GM13976 (cell line): ENCODE results near the gene ZSCAN21.

Experiments
- DNase-seq: peaks from one replicate; pipeline ENCODE4 v3.0.0; 2012; ENCODE audit warnings: low spot score
- in situ Hi-C: fragments of 300-500 bp; cut with MboI; formaldehyde crosslinking; loops from one replicate; pipeline ENCODE4 v1.12.0; 2022; ENCODE audit warnings: low sequenced_read_pairs, mixed read lengths, inconsistent platforms; ENCODE audit not compliant: unreplicated experiment
- TF ChIP-seq, protein P1 (sequence below): IDR thresholded peaks from 2 replicates; pipeline ENCODE4 v1.5.1; 2012; ENCODE audit warnings: borderline replicate concordance, mild to moderate bottlenecking; ENCODE audit not compliant: insufficient read depth; ENCODE audit errors: extremely low read depth, missing control alignments, control extremely low read depth

Gene ZSCAN21

DNA sequence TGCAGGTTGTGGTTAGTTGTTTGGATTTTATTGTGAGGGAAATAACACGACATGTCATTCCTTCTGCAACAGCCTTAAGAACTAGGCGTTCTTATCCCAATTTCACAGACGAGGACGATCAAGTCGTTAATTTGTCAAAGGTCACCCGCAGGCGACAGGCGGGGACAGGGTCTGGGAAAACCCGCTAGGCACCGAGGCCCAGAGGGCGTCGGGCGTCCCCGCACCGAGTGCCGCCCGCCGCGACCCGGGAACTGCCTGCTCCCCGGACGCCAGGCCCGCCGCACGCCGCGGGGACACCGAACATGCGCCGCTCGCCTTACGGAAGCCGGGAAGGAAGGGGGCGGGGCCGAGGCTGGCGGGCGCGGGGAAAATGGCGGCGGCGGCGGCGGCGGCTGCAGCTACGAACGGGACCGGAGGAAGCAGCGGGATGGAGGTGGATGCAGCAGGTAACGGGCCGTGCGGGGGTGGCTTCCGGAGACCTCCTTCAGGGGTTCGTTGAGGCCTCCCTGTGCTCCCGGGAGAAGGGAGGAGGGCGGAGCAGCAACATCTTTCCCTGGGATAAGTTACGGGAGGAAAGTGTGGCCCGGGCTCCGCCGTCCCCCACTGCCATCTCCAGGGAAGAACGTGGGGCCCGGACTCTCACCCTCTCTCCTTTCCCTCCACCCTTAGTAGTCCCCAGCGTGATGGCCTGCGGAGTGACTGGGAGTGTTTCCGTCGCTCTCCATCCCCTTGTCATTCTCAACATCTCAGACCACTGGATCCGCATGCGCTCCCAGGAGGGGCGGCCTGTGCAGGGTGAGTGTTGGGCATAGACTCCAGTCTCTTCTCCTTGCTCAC, 39.3 kb downstream of the ZSCAN21 start, which contains the start of gene COPS6:
Gene COPS6 (plus strand): TSS at position 349 of the 837 bp plus-strand sequence. CDS start 22 bp downstream, at position 371.
- peak; percentile 91 for DNase-seq
- in situ Hi-C loops: no loop called here
- TF ChIP-seq, protein P1, sequence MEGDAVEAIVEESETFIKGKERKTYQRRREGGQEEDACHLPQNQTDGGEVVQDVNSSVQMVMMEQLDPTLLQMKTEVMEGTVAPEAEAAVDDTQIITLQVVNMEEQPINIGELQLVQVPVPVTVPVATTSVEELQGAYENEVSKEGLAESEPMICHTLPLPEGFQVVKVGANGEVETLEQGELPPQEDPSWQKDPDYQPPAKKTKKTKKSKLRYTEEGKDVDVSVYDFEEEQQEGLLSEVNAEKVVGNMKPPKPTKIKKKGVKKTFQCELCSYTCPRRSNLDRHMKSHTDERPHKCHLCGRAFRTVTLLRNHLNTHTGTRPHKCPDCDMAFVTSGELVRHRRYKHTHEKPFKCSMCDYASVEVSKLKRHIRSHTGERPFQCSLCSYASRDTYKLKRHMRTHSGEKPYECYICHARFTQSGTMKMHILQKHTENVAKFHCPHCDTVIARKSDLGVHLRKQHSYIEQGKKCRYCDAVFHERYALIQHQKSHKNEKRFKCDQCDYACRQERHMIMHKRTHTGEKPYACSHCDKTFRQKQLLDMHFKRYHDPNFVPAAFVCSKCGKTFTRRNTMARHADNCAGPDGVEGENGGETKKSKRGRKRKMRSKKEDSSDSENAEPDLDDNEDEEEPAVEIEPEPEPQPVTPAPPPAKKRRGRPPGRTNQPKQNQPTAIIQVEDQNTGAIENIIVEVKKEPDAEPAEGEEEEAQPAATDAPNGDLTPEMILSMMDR: no peak

DNA sequence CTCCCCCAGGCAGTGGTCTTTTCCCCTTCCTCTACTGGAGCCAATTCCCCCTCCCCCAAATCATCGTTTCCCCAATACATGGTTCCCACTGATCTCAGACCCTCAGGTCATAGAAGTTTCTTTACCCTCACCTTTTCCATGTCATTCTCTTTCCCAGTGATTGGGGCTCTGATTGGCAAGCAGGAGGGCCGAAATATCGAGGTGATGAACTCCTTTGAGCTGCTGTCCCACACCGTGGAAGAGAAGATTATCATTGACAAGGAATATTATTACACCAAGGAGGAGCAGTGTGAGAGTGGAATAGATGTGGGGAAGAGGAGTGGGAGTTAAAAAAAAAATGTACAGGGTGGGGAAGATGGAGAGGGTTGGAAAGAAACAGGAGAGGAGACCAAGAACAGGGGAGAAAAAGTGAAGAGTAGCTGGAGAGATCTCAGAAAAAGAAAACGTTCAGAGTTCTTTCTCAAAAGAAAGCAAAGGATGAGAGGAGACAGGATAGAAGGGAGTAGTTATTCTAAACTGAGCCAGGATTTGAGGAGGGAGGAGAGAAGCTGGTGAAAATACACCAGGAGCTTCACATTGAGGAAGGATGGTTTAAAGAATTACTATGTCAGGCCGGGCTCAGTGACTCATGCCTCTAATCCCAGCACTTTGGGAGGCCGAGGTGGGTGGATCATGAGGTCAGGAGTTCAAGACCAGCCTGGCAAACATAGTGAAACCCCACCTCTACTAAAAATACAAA, 40.1 kb downstream of the ZSCAN21 start:
- TF ChIP-seq, protein P1: no peak
- in situ Hi-C loops: no loop called here
- DNase-seq: no peak

DNA sequence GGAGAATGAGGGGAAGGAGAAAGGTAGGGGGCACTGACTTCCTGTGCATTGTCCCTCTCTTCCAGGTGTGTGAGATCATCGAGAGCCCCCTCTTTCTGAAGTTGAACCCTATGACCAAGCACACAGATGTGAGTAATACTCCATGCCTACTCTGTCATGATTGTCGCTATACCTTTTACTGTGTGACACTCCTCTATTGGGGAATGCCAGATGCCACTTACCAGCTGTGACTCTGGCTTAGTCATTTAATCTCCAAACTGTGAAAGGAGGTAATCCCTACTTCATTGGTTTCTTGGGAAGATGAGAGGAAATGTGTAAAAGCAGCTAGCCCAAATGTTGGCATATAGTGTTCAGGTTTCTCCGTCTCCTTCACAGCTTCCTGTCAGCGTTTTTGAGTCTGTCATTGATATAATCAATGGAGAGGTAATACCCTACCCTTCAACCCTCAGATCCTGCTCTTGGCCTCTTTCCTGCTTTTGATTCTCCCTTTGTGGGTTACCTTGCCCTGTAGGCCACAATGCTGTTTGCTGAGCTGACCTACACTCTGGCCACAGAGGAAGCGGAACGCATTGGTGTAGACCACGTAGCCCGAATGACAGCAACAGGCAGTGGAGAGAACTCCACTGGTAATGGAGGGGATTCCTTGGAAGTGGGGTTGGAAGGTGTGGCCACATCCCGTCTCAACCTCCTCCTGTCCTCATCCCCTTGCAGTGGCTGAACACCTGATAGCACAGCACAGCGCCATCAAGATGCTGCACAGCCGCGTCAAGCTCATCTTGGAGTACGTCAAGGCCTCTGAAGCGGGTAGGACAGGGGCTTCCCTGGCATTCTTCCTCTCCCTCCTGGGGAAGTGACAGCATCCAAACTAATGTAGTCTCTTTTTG, 41.2 kb downstream of the ZSCAN21 start:
- TF ChIP-seq, protein P1: no peak
- DNase-seq: no peak
- in situ Hi-C loops: no loop called here

DNA sequence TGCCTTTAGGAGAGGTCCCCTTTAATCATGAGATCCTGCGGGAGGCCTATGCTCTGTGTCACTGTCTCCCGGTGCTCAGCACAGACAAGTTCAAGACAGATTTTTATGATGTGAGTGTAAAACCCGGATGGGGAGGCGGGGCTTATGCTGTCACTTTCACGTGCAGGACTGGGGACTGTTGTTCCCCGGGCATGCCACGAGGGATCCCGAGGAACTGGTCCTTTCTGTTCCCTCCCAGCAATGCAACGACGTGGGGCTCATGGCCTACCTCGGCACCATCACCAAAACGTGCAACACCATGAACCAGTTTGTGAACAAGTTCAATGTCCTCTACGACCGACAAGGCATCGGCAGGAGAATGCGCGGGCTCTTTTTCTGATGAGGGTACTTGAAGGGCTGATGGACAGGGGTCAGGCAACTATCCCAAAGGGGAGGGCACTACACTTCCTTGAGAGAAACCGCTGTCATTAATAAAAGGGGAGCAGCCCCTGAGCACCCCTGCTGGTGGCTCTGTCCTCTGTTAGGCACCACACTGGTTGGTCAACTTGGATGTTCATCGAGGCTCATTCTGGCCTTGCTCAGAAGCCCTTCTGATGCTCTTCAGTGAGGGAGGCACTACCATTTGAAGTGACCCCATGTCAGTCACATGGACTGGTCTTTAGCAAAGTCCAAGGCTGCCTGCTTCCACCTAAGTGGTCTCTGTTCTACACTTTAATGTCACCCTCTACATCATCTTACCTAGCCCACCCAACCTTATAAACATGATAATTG, 42.0 kb downstream of the ZSCAN21 start:
- DNase-seq: no peak
- TF ChIP-seq, protein P1: no peak
- in situ Hi-C loops: no loop called here

DNA sequence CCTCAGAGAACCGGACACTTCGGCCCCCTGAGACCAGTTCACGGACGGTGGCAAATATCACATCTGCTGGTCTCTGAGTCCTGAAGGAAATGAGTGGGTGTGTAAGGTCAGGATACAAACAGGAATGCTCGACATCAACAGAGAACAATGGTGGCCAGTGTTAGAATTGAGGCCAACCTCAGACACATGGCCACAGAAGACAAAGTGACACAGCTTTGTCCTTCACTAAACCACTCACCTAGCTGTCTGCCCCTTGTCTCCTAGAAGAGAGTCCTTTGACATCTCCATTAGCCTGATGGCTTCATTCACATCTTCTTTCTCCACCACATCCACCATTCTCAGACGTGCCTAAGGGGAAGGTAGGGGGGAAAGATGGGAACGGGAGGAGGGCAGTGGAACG, 43.5 kb downstream of the ZSCAN21 start:
- DNase-seq: no peak
- TF ChIP-seq, protein P1: no peak
- in situ Hi-C loops: no loop called here

DNA sequence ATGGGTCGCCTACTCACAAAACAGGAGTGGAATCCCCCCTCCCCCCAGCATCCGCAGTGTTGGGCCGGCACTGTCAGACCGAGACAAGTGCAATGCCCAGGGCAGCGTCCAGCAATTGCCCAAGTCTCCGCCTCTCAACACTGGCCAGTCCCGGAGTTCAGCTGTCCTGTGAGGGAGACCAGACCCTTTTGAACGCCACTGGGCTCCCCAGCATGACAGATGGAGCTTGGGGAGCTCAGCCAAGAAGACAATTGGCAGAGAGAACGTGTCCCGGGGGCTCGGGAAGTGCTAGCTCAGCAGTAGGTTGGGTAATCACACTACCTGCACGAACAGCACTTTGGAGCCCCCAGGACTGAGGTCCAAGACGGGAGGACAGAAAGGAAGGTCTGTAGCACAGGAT, 43.9 kb downstream of the ZSCAN21 start:
- in situ Hi-C loops: no loop called here
- TF ChIP-seq, protein P1: no peak
- no peak for DNase-seq
